HG03571 (cell line): ENCODE measurements around the gene MEIS2.

Experiments
- ATAC-seq: cut with Tn5 transposase; IDR thresholded peaks from one replicate; pipeline ENCODE4 v1.9.1; 2021; ENCODE audit not compliant: unreplicated experiment

MEIS2 gene

GRCh38 chr15:36903922-36904556 is 196.3 kb downstream of the MEIS2 start:
- ATAC-seq: no peak

GRCh38 chr15:36903195-36903594 is 197.2 kb downstream of the MEIS2 start:
- no peak for ATAC-seq

- ATAC-seq: no peak
These were observed 199.3 kb downstream of the MEIS2 start for GRCh38 chr15:36901012-36901411.

GRCh38 chr15:36899696-36900095 is 200.7 kb downstream of the MEIS2 start:
- no peak for ATAC-seq

- ATAC-seq: no peak
These were observed 201.7 kb downstream of the MEIS2 start for GRCh38 chr15:36898536-36899126.

- ATAC-seq: no peak
These were observed 202.5 kb downstream of the MEIS2 start for GRCh38 chr15:36897834-36898233.

GRCh38 chr15:36896949-36897348 is 203.4 kb downstream of the MEIS2 start:
- ATAC-seq: no peak

GRCh38 chr15:36894075-36894474 is 206.3 kb downstream of the MEIS2 start:
- no peak for ATAC-seq

GRCh38 chr15:36893276-36893675 is 207.1 kb downstream of the MEIS2 start:
- no peak for ATAC-seq

- no peak for ATAC-seq
These were observed 212.0 kb downstream of the MEIS2 start for GRCh38 chr15:36888011-36888992.

GRCh38 chr15:36887214-36887961 is 213.0 kb downstream of the MEIS2 start:
- no peak for ATAC-seq

- ATAC-seq: no peak
These were observed 213.6 kb downstream of the MEIS2 start for GRCh38 chr15:36886701-36887100.

- ATAC-seq: no peak
These were observed 214.2 kb downstream of the MEIS2 start for GRCh38 chr15:36886191-36886590.

- ATAC-seq: no peak
These were observed 214.6 kb downstream of the MEIS2 start for GRCh38 chr15:36885771-36886170.

- ATAC-seq: no peak
These were observed 215.3 kb downstream of the MEIS2 start for GRCh38 chr15:36884936-36885635.

GRCh38 chr15:36884518-36884875 is 215.9 kb downstream of the MEIS2 start:
- no peak for ATAC-seq

GRCh38 chr15:36883713-36884517 is 216.4 kb downstream of the MEIS2 start:
- peak; percentile 69 for ATAC-seq

GRCh38 chr15:36882487-36883131 is 217.7 kb downstream of the MEIS2 start:
- ATAC-seq: no peak

GRCh38 chr15:36882056-36882455 is 218.3 kb downstream of the MEIS2 start:
- ATAC-seq: no peak
